Cerebellar nuclear complex (tissue), 1 donor: ENCODE results near the gene NOS1.

Experiments
- DNase-seq, 2 experiments: peaks; one replicate each; lab custom pipeline; 2025; lab: John Stamatoyannopoulos, UW

NOS1 gene

DNA sequence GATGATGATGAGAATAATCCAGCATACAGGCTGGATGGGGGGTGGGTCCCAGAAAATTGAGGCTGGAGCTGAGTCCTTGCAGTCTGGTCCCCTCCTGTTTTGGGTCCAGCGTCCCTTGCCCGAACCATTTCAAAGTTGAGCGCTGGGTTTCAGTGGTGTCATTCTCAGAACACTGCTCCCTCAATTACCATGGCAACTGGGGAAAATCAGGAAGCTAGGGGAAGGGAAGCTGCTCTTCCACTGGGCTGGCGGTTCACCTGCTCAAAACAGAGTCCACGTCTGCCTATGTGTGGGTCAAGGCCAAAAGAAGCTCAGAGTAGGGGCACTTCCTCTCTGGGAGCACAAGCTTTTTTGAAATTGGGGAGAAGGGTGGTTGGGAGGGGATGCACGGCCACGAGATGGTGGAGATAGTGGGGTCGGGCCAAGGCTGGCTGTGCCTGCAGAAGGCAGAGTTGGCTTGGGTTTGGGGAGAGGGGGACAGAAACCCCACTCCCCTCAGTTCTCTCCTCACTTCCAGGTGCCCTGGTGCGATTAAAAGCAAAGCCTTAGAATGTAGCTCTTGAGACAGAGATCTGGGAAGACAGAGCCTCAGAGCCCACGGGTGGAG, 1.7 kb upstream of the NOS1 start:
- no peak for DNase-seq

DNA sequence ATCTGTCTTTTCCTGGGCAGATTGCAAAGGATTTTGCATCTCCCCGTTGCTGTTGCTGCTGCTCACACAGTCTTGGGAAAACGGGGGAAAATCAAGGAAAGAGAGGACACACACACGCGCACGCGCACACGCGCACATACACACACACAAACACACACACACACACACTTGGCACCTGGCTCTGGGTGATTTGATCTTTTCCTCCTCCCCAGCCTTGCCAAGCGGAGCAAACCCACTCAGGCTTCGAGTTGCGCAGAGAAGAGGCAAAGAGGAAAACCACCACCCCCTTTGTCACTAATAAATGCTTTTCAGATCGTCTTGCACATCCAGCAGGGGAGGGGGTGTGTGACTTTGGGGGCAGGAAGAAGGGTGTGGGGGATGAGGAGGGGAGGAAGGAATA, 965 bp upstream of the NOS1 start:
- no peak for DNase-seq

GRCh38 chr12:117361905-117362304, 479 bp upstream of the NOS1 start:
- DNase-seq: no peak

- DNase-seq: no peak
These were observed 677 bp downstream of the NOS1 start for GRCh38 chr12:117360551-117361346.

- no peak for DNase-seq
These were observed 1.2 kb downstream of the NOS1 start for GRCh38 chr12:117360222-117360550.

GRCh38 chr12:117359029-117359845, 2.2 kb downstream of the NOS1 start:
- no peak for DNase-seq

GRCh38 chr12:117356048-117356447, 5.4 kb downstream of the NOS1 start:
- DNase-seq: no peak

- DNase-seq: no peak
These were observed 8.5 kb downstream of the NOS1 start for GRCh38 chr12:117352883-117353282.

DNA sequence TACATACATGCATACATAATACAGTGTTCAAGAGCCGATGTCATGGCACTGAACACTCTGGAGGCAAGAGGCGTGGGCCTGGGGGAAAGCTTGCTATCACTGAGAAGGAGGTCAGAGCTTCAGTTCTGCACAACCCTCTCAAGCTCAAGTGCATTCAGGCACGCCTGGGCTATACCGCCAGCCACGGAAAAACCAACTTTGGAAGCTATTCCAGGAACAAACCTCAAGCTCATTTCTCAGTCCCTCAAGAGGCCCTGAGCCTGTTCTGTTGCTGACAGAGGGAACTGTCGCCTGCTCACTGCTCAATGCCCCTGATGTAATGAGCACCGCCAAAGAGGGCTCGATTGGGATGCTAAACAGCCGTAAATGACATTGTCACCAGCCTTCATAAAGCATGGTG, 9.2 kb downstream of the NOS1 start:
- no peak for DNase-seq

- no peak for DNase-seq
These were observed 11.3 kb downstream of the NOS1 start for GRCh38 chr12:117350140-117350539.

GRCh38 chr12:117347588-117347987, 13.8 kb downstream of the NOS1 start:
- no peak for DNase-seq

DNA sequence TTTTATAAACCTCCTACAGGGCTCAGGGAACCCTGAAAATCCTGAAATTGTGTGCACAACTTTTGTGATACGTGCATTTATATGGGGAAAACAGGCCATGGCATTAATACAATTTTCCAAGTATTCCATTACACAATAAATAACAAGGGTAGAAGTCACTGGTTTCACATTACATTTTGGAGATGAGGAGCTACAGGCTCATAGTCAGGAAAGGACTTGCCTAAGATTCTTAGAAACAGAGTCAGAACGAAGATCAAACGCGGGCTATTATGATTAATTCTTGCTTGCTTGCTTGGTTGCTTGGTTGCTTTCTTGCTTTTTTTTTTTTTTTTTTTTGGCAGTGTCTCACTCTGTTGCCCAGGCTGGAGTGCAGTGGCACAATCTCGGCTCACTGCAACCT, 16.7 kb downstream of the NOS1 start:
- no peak for DNase-seq

DNA sequence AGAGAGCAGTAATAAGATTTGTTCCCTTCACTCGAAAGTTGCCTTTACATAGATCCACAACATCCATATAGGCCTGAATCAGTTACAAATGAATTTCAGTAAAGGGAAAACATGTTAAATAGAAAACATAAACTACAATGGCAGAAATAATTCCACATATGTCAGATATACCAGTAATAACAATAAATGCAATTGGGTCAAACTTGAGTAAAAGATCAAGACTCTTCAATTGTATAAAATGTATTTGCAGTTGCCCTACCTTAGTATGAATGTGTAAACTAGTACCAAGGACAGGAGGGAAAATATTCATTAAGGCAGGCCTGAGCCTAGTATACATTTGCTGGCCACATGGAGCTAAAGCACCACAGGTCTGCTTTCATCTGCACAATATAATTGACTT, 17.6 kb downstream of the NOS1 start:
- no peak for DNase-seq

GRCh38 chr12:117343296-117343695, 18.1 kb downstream of the NOS1 start:
- no peak for DNase-seq

DNA sequence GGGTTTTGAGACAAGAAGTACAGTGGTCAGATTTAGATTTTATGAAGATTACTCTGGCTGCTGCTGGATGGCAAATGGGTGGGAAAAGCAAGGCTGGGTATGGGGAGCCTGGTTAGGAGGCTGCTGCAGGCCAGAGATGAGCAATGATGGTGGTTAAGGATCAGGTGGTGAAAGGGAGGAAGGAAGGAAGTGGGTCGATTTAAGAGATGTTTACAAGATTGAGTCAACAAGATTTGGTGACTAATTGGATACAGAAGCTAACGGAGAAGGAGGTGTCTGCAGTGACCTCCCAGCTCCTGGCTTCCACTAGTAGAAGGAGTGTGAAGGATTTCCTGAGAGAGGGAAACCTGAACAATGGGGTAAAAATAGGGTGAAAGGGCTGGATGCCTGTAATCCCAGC, 18.7 kb downstream of the NOS1 start:
- DNase-seq: no peak

DNA sequence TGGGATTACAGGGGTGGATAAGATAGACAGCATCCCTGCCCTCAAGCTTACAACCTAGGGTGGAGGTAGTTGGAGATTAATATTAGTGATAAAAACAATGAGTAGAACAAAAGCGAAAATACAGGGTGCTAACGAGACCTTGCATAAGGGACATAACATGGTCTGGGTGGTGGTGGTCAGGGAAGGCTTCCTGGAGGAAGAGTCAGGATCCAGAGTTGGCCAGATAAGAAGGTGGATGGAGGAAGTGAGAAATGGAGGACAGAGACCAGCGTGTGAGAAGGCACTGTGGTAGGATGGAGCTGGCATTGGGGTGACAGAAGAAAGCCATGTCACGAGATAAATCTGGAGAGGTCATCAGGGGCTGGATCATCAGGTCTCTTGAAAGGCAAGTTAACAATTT, 19.2 kb downstream of the NOS1 start:
- no peak for DNase-seq

DNA sequence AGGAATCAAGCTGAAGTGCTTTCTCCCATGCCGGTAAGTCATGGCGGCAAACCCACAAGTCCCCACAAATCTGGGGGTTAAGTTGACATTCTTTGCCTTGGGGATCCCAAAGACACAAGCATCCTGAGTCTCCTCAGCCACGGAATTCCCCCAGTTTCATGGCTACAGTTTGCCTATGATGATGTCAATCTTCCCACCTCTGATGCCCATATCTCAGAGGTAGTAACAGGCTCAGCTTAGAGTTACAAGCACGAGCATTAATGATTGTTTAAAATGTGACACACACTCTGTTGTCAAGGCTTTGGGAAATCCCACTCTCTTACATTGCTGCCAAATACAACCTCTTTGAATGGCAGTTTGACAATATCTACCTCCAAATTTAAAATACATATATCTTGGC, 22.3 kb downstream of the NOS1 start:
- DNase-seq: no peak

DNA sequence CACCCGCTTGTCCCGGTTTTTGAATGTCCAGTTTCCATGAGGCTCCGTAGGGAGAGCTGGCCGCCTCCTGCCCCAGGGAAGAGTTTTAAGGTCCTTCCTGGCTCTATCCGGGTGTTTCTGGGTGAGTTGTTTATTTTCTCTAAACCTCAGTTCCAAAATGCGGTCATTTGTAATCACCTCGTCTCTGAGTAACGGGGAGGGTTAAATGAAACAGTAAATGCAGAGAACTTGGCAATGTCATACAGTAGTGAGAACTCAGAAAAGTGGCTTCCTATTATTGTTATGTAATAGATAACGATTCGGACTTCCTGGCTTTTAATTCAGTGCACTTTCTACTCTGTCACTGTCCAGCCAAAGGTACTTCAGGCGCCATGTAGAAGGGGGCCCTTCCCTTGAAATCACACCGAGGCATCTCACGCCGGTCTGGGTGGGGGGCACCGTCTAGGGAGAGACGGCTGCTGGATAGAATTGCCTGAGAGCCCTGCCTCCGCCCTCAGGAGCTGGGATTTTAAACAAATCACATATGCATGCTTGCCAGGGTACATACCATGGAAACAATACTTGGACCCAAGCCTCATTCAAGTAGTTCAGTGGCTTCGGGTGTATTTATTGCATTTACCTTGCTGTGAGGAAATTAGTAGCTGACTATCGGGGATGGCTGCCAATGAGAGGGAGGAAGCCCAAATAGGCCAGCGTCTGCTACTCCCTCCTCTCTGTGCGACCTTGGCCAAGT, 26.4 kb downstream of the NOS1 start:
- DNase-seq: no peak

GRCh38 chr12:117334051-117334450, 27.4 kb downstream of the NOS1 start:
- no peak for DNase-seq

GRCh38 chr12:117333331-117333881, 28.0 kb downstream of the NOS1 start:
- DNase-seq: peak in 1 of 2 experiments; percentile 4

DNA sequence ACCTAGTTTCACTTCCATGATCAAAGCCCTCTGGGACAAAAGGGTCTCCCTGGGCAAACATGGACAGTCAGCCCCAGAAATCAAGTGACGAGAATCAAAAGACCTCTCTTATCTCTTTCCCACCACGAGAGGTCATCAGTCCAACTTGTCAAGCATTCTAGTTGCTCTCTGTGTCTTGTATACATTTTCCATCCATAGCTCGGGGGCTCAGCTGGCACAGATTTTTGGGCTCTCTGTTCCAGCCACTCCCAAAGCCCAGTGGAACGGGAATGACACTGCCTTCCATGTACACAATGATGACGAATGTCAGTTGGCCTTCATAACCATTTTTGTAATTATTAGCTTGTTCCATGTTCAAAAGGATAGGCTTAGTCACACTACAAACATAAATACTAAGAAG, 29.7 kb downstream of the NOS1 start:
- no peak for DNase-seq
